Measurements from ENCODE around the gene DDB1. TPM values are rescaled to one million over a fixed set of nuclear protein-coding genes. Genes with fewer than 3 reads are reported as not detected.

DDB1 gene
- total and polyA plus RNA-seq, 8 donors = 140 to 203 (median 184) TPM

DNA sequence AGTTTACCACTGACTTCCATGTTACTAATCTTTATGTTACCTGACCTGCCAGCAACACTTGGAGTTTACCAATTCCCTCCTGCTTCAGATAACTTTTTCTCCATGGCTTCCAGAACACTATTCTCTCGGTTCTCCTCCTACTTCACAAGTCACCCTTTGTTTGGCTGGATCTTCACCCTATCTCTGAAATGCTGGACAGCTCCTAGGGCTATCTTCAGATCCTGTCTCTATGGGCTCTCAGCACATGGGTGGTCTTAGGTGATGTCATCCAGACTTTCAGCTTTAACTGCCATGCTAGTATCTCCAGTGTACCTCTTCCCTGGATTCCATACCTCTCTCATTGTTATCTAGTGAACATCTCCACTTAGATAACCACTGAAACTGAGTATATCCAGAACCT is 25.6 kb downstream of the DDB1 start:
- Histone ChIP-seq H3K9me3 (no peaks in the 10 kb centered on the region), H3K4me3 (no peak overlapping the region)
- no peak for TF ChIP-seq CTCF (IDR thresholded peaks at IDR 0.05)

DNA sequence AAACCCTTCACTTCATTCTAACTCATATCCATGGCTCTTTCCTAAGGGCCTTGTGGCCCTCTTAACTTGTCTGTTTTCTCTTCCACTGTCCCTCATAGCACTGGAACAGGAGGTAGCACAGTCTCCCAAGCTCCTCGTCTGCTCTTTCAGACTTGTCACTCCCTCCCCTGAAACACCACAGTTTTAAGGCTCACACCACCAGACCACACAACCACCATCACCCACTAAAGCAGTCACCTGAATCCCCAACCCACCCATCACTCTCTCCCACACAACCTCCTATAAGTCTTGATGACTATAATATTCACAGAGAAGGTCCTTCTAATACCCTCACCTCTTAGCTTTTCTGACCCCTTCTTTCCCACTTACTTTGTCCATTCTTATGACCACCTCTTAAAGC is 26.7 kb downstream of the DDB1 start:
- ATAC-seq (no peak), DNase-seq (no peak)
- Histone ChIP-seq H3K27ac (no peak overlapping the region), H3K4me3 (no peak overlapping the region), H3K36me3 (peaks cover 0 to 100% of the 10 kb centered on the region in 2 donors), H3K9me3 (no peaks in the 10 kb centered on the region), H3K27me3 (no peaks in the 10 kb centered on the region), H3K4me1 (no peaks in the 10 kb centered on the region)
- TF ChIP-seq CTCF (IDR thresholded peaks at IDR 0.05) = no peak
- intact Hi-C loops (cut with DNase I) = no loop called here

More for the DNA sequence above, 25.6 kb downstream of the DDB1 start:
- ATAC-seq = no peak
- no peak for DNase-seq
- Histone ChIP-seq H3K27ac (no peak overlapping the region), H3K4me1 (no peaks in the 10 kb centered on the region), H3K36me3 (peaks cover 0 to 100% of the 10 kb centered on the region in 2 donors), H3K27me3 (no peaks in the 10 kb centered on the region)
- intact Hi-C loops (cut with DNase I) = no loop called here

GRCh38 chr11:61305417-61305816 is 27.5 kb downstream of the DDB1 start:
- DNase-seq = no peak
- no peaks in the 10 kb centered on the region for H3K9me3 ChIP-seq
- ATAC-seq = no peak
- no peaks in the 10 kb centered on the region for H3K4me1 ChIP-seq
- intact Hi-C loops (cut with DNase I) = no loop called here
- H3K27ac ChIP-seq = no peak overlapping the region
- TF ChIP-seq CTCF (IDR thresholded peaks at IDR 0.05) = no peak
- H3K36me3 ChIP-seq = peaks cover 0 to 100% of the 10 kb centered on the region in 2 donors
- H3K27me3 ChIP-seq = no peaks in the 10 kb centered on the region
- H3K4me3 ChIP-seq = no peak overlapping the region

DNA sequence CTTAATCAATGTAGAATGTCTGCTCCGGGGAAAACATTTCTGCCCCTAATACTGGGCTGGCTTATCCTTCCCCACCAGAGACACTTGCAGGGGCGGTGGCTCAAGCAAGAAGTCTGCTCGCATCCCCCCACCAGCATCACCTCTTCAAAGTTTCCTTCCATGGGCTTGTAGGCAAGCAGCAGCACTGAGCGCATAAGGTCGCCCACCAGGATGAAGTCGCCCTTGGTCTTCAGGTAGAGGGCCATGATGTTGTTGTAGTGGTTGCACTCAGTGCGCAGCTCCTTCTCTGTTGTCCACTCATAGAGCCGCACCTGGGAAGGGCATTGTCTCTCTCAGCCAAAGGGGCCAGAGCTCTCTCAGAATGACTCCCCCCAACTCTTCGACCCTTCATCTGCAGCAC is 29.2 kb downstream of the DDB1 start:
- intact Hi-C loops (cut with DNase I) = no loop called here
- Histone ChIP-seq H3K27ac (no peak overlapping the region), H3K27me3 (no peaks in the 10 kb centered on the region), H3K4me1 (no peaks in the 10 kb centered on the region), H3K9me3 (no peaks in the 10 kb centered on the region), H3K36me3 (peaks cover 0 to 100% of the 10 kb centered on the region in 2 donors), H3K4me3 (no peak overlapping the region)
- DNase-seq (no peak), ATAC-seq (no peak)
- TF ChIP-seq CTCF (IDR thresholded peaks at IDR 0.05) = no peak

DNA sequence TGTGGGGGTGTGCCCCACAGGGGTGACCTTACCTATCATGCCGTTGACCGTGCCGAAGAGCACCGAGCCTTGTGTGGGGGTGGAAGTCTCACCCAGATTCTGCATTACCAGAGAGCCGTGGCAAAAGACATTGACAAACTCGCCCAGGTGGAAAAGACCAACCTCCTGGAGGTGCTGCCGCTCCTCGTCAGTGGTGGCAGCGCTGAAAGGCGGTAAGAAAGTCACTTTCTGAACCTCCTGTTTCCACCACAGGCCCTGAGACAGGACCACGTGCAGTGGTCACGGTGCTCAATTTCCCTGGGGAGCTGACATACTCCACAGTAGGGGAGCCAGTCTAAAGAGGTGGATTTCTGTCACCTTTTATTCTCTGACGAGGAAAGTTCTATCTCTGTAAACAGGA is 30.4 kb downstream of the DDB1 start:
- H3K27me3 ChIP-seq = no peaks in the 10 kb centered on the region
- intact Hi-C loops (cut with DNase I) = no loop called here
- H3K36me3 ChIP-seq = peaks cover 0 to 100% of the 10 kb centered on the region in 2 donors
- no peak overlapping the region for H3K4me3 ChIP-seq
- peaks cover 2 to 7% of the 10 kb centered on the region in 2 donors for H3K4me1 ChIP-seq
- no peak for TF ChIP-seq CTCF (IDR thresholded peaks at IDR 0.05)
- no peak for ATAC-seq
- no peak for DNase-seq
- H3K27ac ChIP-seq = no peak overlapping the region
- no peaks in the 10 kb centered on the region for H3K9me3 ChIP-seq

Measured in left lung (tissue), 10 donors.